IPS-18a (cell line): Measurements from ENCODE around the gene SLC9A1.

Experiments used
- H3K27ac ChIP-seq: one replicate; pipeline ENCODE4 v1.5.1; 2013; ENCODE audit warnings: low read length
- H3K27me3 ChIP-seq: one replicate; pipeline ENCODE4 v1.6.1; 2013; ENCODE audit warnings: mild to moderate bottlenecking, low read length; ENCODE audit not compliant: control insufficient read depth, insufficient read depth
- H3K36me3 ChIP-seq: one replicate; pipeline ENCODE4 v1.6.1; 2013; ENCODE audit warnings: low read depth, low read length; ENCODE audit not compliant: control insufficient read depth
- H3K4me1 ChIP-seq: one replicate; pipeline ENCODE4 v1.6.1; 2013; ENCODE audit warnings: low read depth, low read length; ENCODE audit not compliant: control insufficient read depth
- H3K4me3 ChIP-seq: one replicate; pipeline ENCODE4 v1.5.1; 2013; ENCODE audit warnings: low read length
- H3K9ac ChIP-seq: one replicate; pipeline ENCODE4 v1.6.1; 2013; ENCODE audit warnings: mild to moderate bottlenecking, low read length, moderate library complexity
- H3K9me3 ChIP-seq: one replicate; pipeline ENCODE4 v1.6.1; 2013; ENCODE audit warnings: low read depth, low read length; ENCODE audit not compliant: control insufficient read depth

The SLC9A1 gene

DNA sequence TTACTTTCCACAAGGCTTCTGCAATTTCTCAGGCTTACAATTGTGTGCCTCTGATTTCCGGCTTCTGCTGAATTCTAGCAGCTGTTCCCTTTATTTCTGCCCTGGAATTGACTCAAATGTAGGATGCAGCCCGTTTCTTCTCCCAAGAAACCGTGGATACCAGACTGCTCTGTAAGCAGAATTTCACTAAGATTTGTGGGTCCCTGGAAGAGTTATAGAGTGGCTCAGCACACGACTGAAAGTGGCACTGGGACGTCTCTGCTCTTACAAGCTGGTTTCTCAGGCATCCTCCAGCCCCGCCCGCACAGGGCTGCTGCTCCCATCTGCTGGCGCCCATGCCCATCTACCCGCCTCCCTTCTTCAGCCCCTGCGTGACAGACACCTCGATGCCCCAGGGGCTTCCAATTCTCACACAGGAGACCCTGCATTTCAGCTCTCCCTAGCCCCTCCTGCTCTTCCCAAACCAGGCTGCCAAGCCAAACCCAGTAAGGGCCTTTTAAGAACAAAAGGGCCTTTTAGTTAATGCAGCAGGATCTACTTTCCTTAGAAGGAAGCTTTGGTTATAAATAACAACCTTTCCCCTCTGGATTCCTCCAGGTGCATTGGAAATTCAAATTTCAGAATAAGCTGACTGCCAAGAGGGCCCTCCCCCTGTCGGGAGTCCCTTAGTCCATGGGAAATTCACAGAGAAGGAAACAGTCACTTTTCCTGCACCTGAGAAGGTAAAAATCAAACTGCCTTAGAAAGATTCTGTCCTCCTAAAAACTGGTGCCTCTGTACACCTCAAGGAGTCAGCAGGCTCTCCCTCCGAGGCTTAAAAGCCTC lies 96.9 kb downstream of the SLC9A1 start:
- Histone ChIP-seq H3K36me3 (no peaks in the 10 kb centered on the region), H3K27me3 (no peaks in the 10 kb centered on the region), H3K4me3 (peak overlapping the region; percentile 27), H3K27ac (peak overlapping the region; percentile 61), H3K9ac (peak overlapping the region; percentile 18), H3K9me3 (no peaks in the 10 kb centered on the region), H3K4me1 (peaks cover 25% of the 10 kb centered on the region)

DNA sequence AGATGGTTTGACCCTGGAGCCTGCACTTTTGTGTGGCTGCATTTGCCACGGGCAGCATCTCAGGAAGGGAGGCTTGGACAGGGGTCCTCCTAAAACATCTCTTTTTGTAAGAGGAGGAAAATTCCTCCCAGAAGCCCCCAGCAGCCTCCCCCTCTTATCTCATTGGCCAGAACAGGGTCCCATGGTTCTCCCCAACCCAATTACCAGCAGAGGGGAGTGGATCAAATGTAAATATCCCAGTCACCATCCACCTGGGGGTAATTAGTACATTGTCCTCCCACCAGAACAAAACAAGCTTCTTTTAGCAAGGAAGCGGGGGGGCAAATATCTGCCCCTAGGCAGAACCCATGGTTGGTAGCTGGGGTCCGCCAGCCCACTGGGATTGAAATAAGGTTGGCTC lies 97.5 kb downstream of the SLC9A1 start:
- peak overlapping the region; percentile 61 for H3K27ac ChIP-seq
- peak overlapping the region; percentile 18 for H3K9ac ChIP-seq
- no peaks in the 10 kb centered on the region for H3K36me3 ChIP-seq
- peaks cover 25% of the 10 kb centered on the region for H3K4me1 ChIP-seq
- H3K4me3 ChIP-seq = peak overlapping the region; percentile 27
- H3K27me3 ChIP-seq = no peaks in the 10 kb centered on the region
- H3K9me3 ChIP-seq = no peaks in the 10 kb centered on the region

DNA sequence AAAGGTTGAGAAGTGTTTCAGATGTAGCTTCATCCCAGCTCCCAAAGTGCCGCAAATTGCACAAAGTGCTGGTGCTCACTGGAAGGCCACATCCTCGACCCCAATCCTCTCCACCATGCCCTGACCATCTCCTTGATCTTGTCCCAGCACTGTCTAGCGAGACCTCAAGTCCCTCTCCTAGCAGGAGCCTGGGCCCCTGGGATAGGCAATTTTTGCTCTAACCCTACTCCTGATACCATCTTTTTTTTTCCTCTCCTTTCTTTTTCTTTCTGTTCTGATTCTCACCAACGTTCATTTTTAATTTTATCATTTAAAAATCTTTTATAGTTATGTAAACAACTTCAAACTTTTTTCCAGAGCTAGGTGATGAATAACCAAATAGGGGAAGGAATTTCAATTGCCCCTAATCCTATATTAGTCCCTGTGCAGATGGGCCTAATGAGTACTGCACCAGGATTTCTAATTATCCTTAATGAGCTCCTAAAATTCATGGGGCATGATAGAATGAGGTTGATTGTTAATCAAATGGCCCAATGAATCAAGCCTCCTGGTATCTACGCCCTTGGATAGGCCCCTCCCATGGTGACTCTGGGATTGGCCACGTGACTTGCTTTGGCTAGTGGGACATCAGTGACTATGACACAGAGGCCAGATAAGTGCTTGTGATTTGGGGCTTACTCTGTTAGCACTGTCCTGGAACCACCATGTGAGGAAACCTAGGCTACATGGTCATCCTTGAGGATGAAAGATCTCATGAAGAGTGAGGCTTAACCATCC lies 100.8 kb downstream of the SLC9A1 start:
- peaks cover 33% of the 10 kb centered on the region for H3K4me1 ChIP-seq
- H3K9ac ChIP-seq = no peak overlapping the region
- no peaks in the 10 kb centered on the region for H3K9me3 ChIP-seq
- H3K36me3 ChIP-seq = no peaks in the 10 kb centered on the region
- H3K4me3 ChIP-seq = no peak overlapping the region
- no peaks in the 10 kb centered on the region for H3K27me3 ChIP-seq
- no peak overlapping the region for H3K27ac ChIP-seq

DNA sequence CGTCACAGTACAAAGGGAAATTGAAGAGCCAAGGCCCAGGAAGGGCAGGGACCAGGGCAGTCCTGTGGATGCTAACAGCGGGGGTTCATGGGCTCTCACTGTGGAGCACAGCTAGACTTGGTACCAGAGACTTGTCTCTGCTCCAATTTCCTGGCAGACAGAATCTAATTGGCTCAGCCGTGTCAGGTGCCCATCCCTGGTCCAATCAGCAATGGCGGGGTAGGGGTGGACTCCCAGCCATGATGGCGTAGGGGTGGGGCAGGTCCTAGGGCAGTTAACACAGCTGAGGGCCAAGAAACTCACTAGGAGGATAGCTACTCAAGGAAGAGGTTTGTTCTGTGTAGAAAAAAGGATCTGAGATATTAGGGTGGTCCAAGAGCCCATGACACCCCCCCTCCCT lies 102.4 kb downstream of the SLC9A1 start:
- H3K9ac ChIP-seq = no peak overlapping the region
- H3K4me3 ChIP-seq = no peak overlapping the region
- H3K27me3 ChIP-seq = no peaks in the 10 kb centered on the region

DNA sequence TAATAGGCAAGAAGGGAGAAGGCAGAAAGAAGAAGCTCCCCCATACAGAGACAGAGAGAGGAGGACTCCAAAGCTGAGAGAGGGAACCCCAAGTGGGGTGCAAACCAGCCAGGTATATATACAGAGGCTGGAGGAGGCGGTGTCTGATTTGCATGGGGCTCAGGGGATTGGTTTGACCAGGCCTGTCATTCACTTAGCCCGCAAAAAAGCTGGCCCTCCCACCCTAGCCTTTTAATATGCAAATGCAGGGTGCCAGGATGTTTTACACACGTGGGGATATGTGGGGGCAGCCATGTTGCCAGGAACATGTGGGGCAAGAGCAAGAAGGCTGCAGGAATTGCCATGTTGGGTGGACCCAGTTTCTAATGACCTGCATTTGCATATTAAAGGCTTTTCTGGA lies 105.3 kb downstream of the SLC9A1 start:
- Histone ChIP-seq H3K27ac (peak overlapping the region; percentile 46), H3K4me3 (no peak overlapping the region), H3K36me3 (no peaks in the 10 kb centered on the region), H3K9me3 (no peaks in the 10 kb centered on the region), H3K9ac (peak overlapping the region; percentile 11), H3K4me1 (peaks cover 24% of the 10 kb centered on the region), H3K27me3 (no peaks in the 10 kb centered on the region)

More for the DNA sequence above, 102.4 kb downstream of the SLC9A1 start:
- Histone ChIP-seq H3K4me1 (peaks cover 18% of the 10 kb centered on the region), H3K9me3 (no peaks in the 10 kb centered on the region), H3K36me3 (no peaks in the 10 kb centered on the region), H3K27ac (no peak overlapping the region)

DNA sequence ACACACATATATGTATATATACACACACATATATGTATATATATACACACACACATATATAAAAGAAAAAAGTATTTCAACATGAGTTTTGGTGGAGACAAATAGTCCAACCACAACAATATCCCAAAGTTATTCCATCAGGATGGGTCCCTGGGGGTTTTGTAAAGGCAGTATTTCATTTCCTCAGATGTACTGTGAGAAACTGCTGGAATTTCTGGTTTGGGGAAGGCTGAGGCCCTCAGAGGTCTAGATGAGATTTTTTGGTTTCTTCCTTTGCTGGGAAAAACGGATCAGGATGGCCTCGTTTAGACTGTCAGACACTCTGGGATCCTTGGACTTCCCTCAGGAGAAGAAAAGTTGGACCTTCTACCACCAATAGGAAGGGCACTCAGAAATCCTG lies 105.8 kb downstream of the SLC9A1 start:
- Histone ChIP-seq H3K27ac (peak overlapping the region; percentile 30), H3K4me3 (no peak overlapping the region), H3K27me3 (no peaks in the 10 kb centered on the region), H3K9me3 (no peaks in the 10 kb centered on the region), H3K9ac (no peak overlapping the region), H3K36me3 (no peaks in the 10 kb centered on the region), H3K4me1 (peaks cover 24% of the 10 kb centered on the region)
